IPS-NIHi7 (cell line): ENCODE measurements around the gene MBTPS2.
"Not testable (repeated sequence)": the region's sequence is repeated elsewhere in the genome, so short reads cannot be mapped to it uniquely, and the experiment has no call there.

Experiments used
- DNase-seq: peaks from one replicate; pipeline ENCODE4 v3.0.0; 2012; ENCODE audit warnings: mixed read lengths; ENCODE audit errors: extremely low spot score

MBTPS2 gene

GRCh38 chrX:21839334-21840192 lies at the start of gene MBTPS2:
MBTPS2 (plus strand) TSS chrX:21839617; CDS start chrX:21839735, 118 bp downstream.
- DNase-seq: peak; percentile 64

GRCh38 chrX:21798677-21799219 lies 40.7 kb upstream of the MBTPS2 start:
- DNase-seq: no peak

- DNase-seq: no peak
Observed at GRCh38 chrX:21799767-21800166, 39.6 kb upstream of the MBTPS2 start.

- DNase-seq: no peak
Observed at GRCh38 chrX:21800344-21800770, 39.1 kb upstream of the MBTPS2 start.

GRCh38 chrX:21802054-21802670 lies 37.3 kb upstream of the MBTPS2 start:
- DNase-seq: peak; percentile 35

- DNase-seq: no peak
Observed at GRCh38 chrX:21802839-21803238, 36.6 kb upstream of the MBTPS2 start.

- DNase-seq: no peak
Observed at GRCh38 chrX:21806691-21807090, 32.7 kb upstream of the MBTPS2 start.

DNA sequence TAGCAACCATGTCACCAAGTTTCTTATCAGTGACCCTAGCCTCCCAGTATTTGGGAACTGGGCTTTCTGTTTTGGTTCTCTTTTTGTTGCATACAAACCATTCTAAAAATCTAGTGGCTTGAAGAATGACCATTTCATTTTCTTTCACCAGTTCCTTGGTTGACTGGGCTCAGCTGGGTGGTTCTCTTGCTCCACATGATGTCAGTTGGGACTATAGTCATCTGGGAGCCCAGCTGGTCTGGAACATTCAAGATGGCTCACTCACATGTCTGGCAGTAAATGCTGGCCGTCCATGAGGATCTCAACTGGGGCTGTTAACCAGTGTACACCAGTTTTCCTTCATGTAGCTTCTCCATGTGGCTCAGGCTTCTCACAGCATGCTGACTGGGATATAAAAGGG lies 27.6 kb upstream of the MBTPS2 start:
- DNase-seq: no peak

DNA sequence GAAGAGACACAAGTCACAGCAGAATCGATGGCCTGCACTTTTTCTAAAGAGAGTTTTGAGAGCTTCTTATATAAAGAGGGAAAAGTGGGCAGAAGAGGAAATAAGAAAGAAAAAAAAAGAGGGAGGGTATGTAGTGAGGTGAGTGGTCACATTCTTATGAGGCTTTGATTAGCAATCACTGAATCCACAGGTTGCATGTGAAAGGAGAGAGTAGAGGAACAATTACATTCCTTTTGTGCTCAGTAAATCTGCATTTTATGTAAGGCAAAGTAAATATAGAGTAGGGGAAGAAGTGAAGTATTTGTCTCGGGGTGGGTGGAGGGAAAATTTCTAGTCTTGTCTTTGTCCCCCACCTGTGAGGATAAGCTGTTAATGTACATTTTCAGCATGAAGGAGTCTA lies 26.8 kb upstream of the MBTPS2 start:
- DNase-seq: no peak

DNA sequence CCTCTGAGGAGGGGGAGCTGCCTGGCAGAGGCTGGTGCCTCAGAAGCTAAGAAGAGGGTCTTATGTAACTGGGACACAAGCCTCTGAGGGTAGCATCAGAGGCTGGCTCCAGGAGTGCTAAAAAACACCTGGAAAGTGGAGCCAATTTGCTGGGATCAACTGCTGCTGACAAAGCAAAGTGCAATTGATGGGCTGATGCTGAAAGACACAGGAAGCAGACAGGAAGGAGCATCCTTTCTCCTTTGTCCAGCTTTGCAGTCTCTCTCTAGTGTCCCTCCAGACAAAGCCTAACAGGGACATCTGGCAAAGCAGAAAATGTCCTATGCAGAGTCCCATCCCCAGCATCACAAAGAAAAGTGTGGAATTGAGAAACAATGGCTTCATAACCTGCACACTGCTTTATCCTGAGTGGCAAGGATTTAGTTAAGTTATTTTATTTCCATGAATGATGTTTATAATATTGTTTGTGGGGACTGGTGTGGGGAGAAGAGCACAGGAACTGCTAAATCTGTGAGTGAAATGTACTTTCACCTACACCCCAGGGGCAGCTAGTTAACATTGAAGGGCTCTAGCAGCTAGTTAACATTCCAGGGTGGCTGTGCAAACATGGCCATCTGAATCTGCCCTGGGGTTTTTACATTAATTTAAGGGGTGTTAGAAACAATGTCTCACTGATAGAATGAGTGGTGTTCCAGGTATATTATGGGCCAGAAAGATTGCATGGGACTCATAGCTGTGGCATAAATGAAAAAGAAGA lies 25.6 kb upstream of the MBTPS2 start:
- DNase-seq: peak; percentile 34

DNA sequence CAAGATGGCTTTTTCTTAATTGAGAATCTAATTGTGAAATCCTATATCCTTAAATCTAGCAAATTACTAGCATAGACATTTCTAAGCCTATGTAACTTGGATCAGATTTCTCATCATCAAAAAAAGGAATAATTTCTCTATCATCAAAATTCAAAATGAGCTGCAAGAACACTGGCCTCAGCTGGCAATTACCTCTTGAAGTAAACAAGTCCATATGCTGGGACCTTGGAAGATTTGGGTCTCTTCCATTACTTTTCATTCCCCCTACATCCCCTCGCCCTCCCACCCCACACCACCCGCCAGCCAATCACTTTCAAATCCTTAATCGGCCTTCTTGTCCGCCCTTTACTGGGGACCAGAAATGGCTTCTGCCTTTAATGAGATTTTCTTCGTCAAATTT lies 23.3 kb upstream of the MBTPS2 start:
- DNase-seq: no peak

DNA sequence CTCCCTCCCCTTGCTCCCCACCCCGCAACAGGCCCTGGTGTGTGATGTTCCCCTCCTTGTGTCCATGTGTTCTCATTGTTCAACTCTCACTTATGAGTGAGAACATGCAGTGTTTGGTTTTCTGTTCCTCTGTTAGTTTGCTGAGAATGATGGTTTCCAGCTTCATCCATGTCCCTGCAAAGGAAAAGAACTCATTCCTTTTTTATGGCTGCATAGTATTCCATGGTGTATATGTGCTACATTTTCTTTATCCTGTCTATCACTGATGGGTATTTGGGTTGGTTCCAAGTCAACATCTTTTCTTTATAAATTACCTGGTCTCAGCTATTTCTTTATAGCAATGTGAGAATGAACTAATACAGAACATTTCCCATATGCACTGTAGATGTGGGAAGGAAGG lies 19.2 kb upstream of the MBTPS2 start:
- not testable (repeated sequence) for DNase-seq

- DNase-seq: no peak
Observed at GRCh38 chrX:21821875-21822274, 17.5 kb upstream of the MBTPS2 start.

- no peak for DNase-seq
Observed at GRCh38 chrX:21831496-21831895, 7.9 kb upstream of the MBTPS2 start.

GRCh38 chrX:21837056-21837455 lies 2.4 kb upstream of the MBTPS2 start:
- DNase-seq: no peak

- no peak for DNase-seq
Observed at GRCh38 chrX:21838937-21839333, 482 bp upstream of the MBTPS2 start.

DNA sequence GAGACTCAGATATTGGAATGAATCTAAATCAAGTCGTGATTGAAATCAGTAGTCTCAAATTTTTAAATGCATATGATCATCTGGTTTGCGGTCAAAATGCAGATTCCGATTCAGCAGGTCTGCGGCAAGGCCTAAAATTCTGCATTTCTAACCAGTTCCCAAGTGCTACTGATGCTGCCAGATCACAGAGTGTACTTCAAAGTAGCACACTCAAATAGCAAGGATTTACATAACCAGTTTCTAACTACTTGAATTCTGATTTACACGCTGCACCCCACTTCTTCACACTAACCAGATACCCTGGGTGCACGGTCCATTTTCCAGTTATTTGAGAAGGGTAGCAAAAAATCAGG lies 752 bp downstream of the MBTPS2 start:
- DNase-seq: no peak

DNA sequence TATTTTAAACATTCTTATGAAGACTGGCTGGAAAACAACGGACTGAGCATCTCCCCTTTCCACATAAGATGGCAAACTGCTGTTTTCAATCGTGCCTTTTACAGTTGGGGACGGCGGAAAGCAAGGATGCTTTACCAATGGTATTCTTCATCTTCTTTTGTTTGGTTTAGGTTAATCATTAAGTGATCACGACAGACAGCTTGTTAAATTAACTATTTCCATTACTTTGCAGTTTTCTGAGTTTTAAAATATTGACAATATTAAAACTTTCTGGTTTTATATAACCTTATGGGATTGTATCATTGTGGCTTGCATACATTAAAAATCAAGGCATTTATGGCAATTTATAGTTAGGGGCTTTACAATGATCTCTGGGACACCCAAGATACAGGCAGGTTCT lies 3.8 kb downstream of the MBTPS2 start:
- no peak for DNase-seq

DNA sequence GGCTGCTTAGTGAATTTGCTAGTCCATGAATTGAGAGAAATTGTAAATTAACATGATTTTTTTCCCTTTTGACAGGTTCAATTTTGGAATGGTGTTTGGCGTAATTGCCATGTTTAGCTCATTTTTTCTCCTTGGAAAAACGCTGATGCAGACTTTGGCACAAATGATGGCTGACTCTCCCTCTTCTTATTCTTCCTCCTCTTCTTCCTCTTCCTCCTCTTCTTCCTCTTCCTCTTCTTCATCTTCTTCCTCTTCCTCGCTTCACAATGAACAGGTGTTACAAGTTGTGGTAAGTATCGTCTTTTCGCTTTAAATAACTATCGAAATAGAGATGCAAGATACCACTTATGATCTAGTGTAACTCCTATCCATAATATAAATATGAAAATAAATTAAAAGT lies 5.7 kb downstream of the MBTPS2 start:
- no peak for DNase-seq

GRCh38 chrX:21847342-21847741 lies 7.9 kb downstream of the MBTPS2 start:
- DNase-seq: no peak

DNA sequence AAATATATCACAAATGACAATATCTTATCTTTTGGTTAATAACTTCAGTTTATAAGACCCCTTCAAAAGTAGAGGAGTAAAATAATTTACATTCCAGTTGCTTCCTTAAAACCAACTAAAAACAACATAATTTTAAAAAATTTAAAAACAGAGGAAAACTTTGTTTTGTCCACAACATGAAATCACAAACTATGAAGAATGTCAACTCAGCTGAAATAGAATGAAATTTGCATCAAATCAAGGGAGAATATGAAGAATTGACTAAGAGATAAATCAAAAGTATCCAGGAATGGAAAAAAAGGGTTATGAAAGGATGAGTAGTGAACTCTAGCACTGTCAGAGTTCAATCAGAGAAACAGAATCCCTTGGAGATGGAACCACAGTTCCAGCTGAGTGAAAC lies 14.2 kb downstream of the MBTPS2 start:
- DNase-seq: no peak

- DNase-seq: no peak
Observed at GRCh38 chrX:21855937-21856415, 16.6 kb downstream of the MBTPS2 start, which contains the start of gene YY2. YY2 (plus strand) TSS chrX:21855987; CDS start chrX:21856485, 498 bp downstream.
